CD4-positive, CD25-positive, alpha-beta regulatory T cell (primary cell): ENCODE results near the gene PNRC1. TPM values are rescaled to one million over a fixed set of nuclear protein-coding genes. Genes with fewer than 3 reads are reported as not detected.
A peak's percentile ranks its signal among the peaks of the same experiment; 100 is the strongest.

ENCODE experiments used
- ATAC-seq, 2 donors: fragments of 150-1000 bp; cut with Tn5 transposase; one replicate each; pipeline ENCODE4 v1.10.0; 2021; ENCODE audit warnings: low read depth in 2 of 2, moderate number of reproducible peaks in 2 of 2, moderate library complexity in 1 of 2
- DNase-seq, 3 donors: peaks; one replicate each; pipeline versions ENCODE4 v3.0.0 to v3.0.0-alpha.2; 2012 to 2022; ENCODE audit warnings: mixed read lengths in 1 of 3
- H3K27ac ChIP-seq: one replicate; pipeline ENCODE4 v1.7.0; 2013; ENCODE audit warnings: mild to moderate bottlenecking, low read length; ENCODE audit not compliant: insufficient read depth, poor library complexity, severe bottlenecking
- H3K27me3 ChIP-seq: one replicate; pipeline ENCODE4 v1.7.0; 2013; ENCODE audit warnings: low read length; ENCODE audit not compliant: control insufficient read depth, insufficient read depth
- H3K36me3 ChIP-seq: one replicate; pipeline ENCODE4 v1.7.0; 2013; ENCODE audit warnings: mild to moderate bottlenecking, low read length, moderate library complexity; ENCODE audit not compliant: control insufficient read depth, insufficient read depth
- H3K4me1 ChIP-seq: 2 replicates; pipeline ENCODE4 v1.7.0; 2013; ENCODE audit warnings: mild to moderate bottlenecking, low read length; ENCODE audit not compliant: insufficient read depth, control insufficient read depth, poor library complexity, severe bottlenecking
- H3K4me3 ChIP-seq: one replicate; pipeline ENCODE4 v1.7.0; 2013; ENCODE audit warnings: low read depth, mild to moderate bottlenecking, low read length, moderate library complexity
- H3K9me3 ChIP-seq, 2 experiments: 1 replicate in 1 of 2; 2 replicates in 1 of 2; pipeline ENCODE4 v1.7.0; 2013; ENCODE audit warnings: low read length in 2 of 2, mild to moderate bottlenecking in 1 of 2, moderate library complexity in 1 of 2; ENCODE audit not compliant: control insufficient read depth in 2 of 2
- H3K27ac Mint-ChIP-seq, 3 donors: one replicate each; pipeline ENCODE4 v1.8.0; 2020 to 2022; ENCODE audit warnings: mild to moderate bottlenecking in 3 of 3, mixed read lengths in 3 of 3, moderate library complexity in 2 of 3
- H3K27me3 Mint-ChIP-seq: one replicate; pipeline ENCODE4 v1.8.0; 2022; ENCODE audit warnings: mild to moderate bottlenecking, mixed read lengths
- H3K36me3 Mint-ChIP-seq: one replicate; pipeline ENCODE4 v1.8.0; 2020; ENCODE audit warnings: mixed read lengths
- H3K4me1 Mint-ChIP-seq, 4 donors: one replicate each; pipeline ENCODE4 v1.8.0; 2020 to 2022; ENCODE audit warnings: mixed read lengths in 4 of 4, mild to moderate bottlenecking in 1 of 4
- H3K4me3 Mint-ChIP-seq, 4 donors: one replicate each; pipeline ENCODE4 v1.8.0; 2020 to 2022; ENCODE audit warnings: mild to moderate bottlenecking in 4 of 4, mixed read lengths in 4 of 4, moderate library complexity in 3 of 4
- H3K9me3 Mint-ChIP-seq, 7 donors: one replicate each; pipeline ENCODE4 v1.8.0; 2020 to 2022; ENCODE audit warnings: mixed read lengths in 7 of 7, mild to moderate bottlenecking in 3 of 7, moderate library complexity in 2 of 7
- polyA plus RNA-seq, 4 donors: library from polyadenylated mRNA; unstranded; fragments of 300-500 nt; fragmentation: Illumina TruSeq; gene quantifications; one replicate each; pipeline ENCODE4 v1.2.3, GENCODE V29; 2021
- total RNA-seq: library from RNA; stranded (reverse); gene quantifications from one replicate; pipeline ENCODE4 v1.2.3, GENCODE V29; 2022

The PNRC1 gene
- total and polyA plus RNA-seq, 5 donors from 2014 or later: 357 to 734 (median 483) TPM

DNA sequence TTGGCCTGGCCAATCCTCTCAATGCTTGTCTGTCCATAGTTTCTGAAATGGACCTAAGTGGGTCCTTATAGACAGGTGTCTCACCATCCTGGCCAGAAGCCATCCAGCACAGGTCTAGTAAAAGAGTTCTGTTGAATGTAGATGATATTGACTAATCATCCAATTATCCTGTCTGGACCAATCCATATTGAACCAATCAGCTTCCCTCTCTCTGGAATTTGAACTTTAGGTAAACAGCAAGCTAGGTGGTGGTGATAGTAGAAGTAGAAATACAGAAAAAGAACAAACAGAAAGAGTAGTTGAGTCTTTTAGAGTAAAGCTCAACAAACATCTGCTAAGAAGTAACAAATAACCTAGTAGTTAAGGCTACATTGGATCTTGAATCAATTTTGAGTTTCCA is 9.5 kb upstream of the PNRC1 start:
- DNase-seq: no peak
- H3K9me3 Mint-ChIP-seq: no peaks in the 10 kb centered on the region
- ATAC-seq: no peak
- no peaks in the 10 kb centered on the region for H3K4me1 Mint-ChIP-seq
- no peaks in the 10 kb centered on the region for H3K36me3 Mint-ChIP-seq
- no peaks in the 10 kb centered on the region for H3K9me3 ChIP-seq
- no peaks in the 10 kb centered on the region for H3K4me1 ChIP-seq
- no peak overlapping the region for H3K27ac ChIP-seq
- H3K27ac Mint-ChIP-seq: no peak overlapping the region
- H3K4me3 Mint-ChIP-seq: no peak overlapping the region
- peaks cover 10% of the 10 kb centered on the region for H3K27me3 ChIP-seq
- H3K36me3 ChIP-seq: no peaks in the 10 kb centered on the region
- H3K27me3 Mint-ChIP-seq: peaks cover 38% of the 10 kb centered on the region
- no peak overlapping the region for H3K4me3 ChIP-seq

DNA sequence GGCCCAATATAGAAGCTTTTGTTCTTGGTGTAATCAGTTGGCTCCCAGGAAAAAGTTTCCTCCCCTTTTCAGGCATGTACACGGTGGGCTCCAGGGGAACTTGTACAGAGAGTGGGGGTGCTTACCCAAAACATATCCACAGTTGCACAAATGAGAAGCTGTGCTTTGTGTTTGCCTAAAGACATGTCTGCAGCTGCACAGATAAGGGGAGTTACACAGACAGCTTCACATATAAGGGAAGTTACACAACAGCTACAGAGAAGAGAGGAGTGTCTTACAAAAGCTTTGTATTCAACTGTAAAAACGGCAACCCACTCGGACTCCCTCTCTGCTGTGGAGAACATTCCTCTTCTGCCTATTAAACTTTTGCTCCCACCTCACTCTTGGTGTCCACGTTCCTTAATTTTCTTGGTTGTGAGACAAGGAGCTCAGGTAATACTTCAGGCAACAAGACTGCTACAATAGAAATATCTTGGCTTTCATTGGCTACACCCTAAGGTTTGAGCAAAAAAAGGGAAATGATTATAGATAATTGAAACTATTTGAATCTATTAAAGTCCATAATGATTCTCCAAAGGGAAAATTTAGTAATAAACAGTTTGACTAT is 7.4 kb upstream of the PNRC1 start:
- H3K27ac Mint-ChIP-seq: no peak overlapping the region
- ATAC-seq: no peak

DNA sequence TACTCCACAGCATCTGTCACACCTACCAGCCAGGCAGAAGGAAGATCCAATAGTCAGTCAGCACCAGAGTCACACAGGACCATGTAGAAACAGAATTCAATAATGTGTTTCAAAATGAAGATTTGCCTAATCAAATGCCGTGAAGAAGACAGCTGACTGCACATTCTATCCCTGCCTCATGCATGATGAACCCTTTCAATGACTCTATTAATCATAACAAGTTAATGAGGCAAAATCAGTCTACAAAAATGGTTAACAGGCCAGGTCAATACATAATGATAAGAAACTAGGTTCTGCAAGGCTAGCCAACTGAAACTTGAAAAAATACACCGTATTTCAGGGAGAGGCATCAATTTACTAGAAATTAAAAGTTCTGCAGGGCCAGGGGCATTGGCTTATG is 6.7 kb upstream of the PNRC1 start:
- ATAC-seq (no peak), DNase-seq (no peak)
- Mint-ChIP-seq H3K27me3 (peaks cover 19% of the 10 kb centered on the region), H3K27ac (no peak overlapping the region), H3K36me3 (no peaks in the 10 kb centered on the region), H3K4me3 (no peak overlapping the region), H3K4me1 (peaks cover 0 to 12% (median under 1%) of the 10 kb centered on the region in 4 donors), H3K9me3 (no peaks in the 10 kb centered on the region)
- Histone ChIP-seq H3K27ac (no peak overlapping the region), H3K4me3 (no peak overlapping the region), H3K4me1 (no peaks in the 10 kb centered on the region), H3K27me3 (peaks cover 6% of the 10 kb centered on the region), H3K9me3 (no peaks in the 10 kb centered on the region), H3K36me3 (no peaks in the 10 kb centered on the region)

More for the DNA sequence above, 7.4 kb upstream of the PNRC1 start:
- peaks cover 23% of the 10 kb centered on the region for H3K27me3 Mint-ChIP-seq
- Histone ChIP-seq H3K36me3 (no peaks in the 10 kb centered on the region), H3K27me3 (peaks cover 8% of the 10 kb centered on the region), H3K4me3 (no peak overlapping the region), H3K4me1 (no peaks in the 10 kb centered on the region), H3K27ac (no peak overlapping the region), H3K9me3 (no peaks in the 10 kb centered on the region)
- no peak for DNase-seq
- no peaks in the 10 kb centered on the region for H3K9me3 Mint-ChIP-seq
- H3K36me3 Mint-ChIP-seq: no peaks in the 10 kb centered on the region
- peaks cover 0 to 7% (median under 1%) of the 10 kb centered on the region in 4 donors for H3K4me1 Mint-ChIP-seq
- H3K4me3 Mint-ChIP-seq: no peak overlapping the region

DNA sequence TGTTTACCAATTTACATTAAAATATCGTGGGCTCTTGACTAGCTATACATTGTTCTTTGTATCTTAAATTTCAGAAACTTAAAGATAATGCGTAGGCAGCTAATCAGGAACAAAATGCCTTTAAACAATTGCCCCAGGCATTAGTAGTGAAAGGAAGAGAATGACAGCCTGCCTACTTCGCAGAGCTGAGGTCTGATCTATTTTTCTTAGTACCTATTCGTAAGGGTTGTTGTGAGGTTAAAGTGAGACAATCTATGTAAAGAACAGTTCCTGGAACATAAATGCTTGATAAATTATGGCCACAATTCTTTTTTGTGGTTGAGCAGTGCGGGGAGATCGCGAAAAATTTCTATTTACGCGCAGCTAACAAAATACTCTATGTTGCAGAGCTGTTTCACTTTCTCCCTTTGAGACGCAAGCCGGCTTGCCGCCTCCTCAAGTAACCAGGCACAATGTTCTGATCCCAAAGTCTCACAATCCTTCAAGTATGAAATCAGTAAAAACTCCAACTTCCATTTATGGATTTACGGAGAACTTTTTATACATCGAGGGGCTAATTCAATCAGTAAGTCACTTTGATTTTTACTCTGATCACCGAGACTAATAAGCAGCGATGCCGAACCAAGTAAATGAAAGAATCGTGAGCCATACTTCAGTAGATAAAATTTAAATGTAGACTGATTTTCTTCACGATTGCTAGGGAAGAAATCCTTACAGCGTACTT is 878 bp upstream of the PNRC1 start:
- DNase-seq (peak; percentile 32 to 94 (median 77)), ATAC-seq (peak; percentile 50 to 58)
- Mint-ChIP-seq H3K27me3 (peaks cover 24% of the 10 kb centered on the region), H3K27ac (peak overlapping the region; percentile 95 to 98 (median 98)), H3K36me3 (peaks cover 25% of the 10 kb centered on the region), H3K4me1 (peaks cover 14 to 39% (median 24%) of the 10 kb centered on the region in 4 donors), H3K9me3 (no peaks in the 10 kb centered on the region), H3K4me3 (peak overlapping the region; percentile 93 to 100 (median 97))
- Histone ChIP-seq H3K27ac (peak overlapping the region; percentile 100), H3K9me3 (no peaks in the 10 kb centered on the region), H3K27me3 (no peaks in the 10 kb centered on the region), H3K36me3 (peaks cover 19% of the 10 kb centered on the region), H3K4me1 (peaks cover 25% of the 10 kb centered on the region), H3K4me3 (peak overlapping the region; percentile 99)

DNA sequence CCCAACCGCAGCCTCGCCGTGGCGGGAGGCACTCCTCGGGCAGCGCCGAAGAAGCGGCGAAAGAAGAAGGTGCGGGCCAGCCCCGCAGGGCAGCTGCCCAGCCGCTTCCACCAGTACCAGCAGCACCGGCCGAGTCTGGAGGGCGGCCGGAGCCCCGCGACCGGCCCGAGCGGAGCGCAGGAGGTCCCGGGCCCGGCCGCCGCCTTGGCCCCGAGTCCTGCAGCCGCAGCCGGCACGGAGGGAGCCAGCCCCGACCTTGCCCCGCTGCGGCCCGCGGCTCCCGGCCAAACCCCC is 525 bp downstream of the PNRC1 start:
- H3K9me3 ChIP-seq: no peaks in the 10 kb centered on the region
- ATAC-seq (no peak), DNase-seq (no peak)
- peaks cover 33% of the 10 kb centered on the region for H3K36me3 ChIP-seq
- peaks cover 18% of the 10 kb centered on the region for H3K27me3 Mint-ChIP-seq
- peak overlapping the region; percentile 82 for H3K4me3 ChIP-seq
- H3K27ac ChIP-seq: peak overlapping the region; percentile 100
- H3K4me1 ChIP-seq: peaks cover 29% of the 10 kb centered on the region
- no peaks in the 10 kb centered on the region for H3K27me3 ChIP-seq
- H3K4me1 Mint-ChIP-seq: peaks cover 22 to 49% (median 31%) of the 10 kb centered on the region in 4 donors
- H3K9me3 Mint-ChIP-seq: no peaks in the 10 kb centered on the region
- peaks cover 36% of the 10 kb centered on the region for H3K36me3 Mint-ChIP-seq
- H3K4me3 Mint-ChIP-seq: peak overlapping the region; percentile 93 to 100 (median 97)
- peak overlapping the region; percentile 95 to 98 (median 98) for H3K27ac Mint-ChIP-seq

DNA sequence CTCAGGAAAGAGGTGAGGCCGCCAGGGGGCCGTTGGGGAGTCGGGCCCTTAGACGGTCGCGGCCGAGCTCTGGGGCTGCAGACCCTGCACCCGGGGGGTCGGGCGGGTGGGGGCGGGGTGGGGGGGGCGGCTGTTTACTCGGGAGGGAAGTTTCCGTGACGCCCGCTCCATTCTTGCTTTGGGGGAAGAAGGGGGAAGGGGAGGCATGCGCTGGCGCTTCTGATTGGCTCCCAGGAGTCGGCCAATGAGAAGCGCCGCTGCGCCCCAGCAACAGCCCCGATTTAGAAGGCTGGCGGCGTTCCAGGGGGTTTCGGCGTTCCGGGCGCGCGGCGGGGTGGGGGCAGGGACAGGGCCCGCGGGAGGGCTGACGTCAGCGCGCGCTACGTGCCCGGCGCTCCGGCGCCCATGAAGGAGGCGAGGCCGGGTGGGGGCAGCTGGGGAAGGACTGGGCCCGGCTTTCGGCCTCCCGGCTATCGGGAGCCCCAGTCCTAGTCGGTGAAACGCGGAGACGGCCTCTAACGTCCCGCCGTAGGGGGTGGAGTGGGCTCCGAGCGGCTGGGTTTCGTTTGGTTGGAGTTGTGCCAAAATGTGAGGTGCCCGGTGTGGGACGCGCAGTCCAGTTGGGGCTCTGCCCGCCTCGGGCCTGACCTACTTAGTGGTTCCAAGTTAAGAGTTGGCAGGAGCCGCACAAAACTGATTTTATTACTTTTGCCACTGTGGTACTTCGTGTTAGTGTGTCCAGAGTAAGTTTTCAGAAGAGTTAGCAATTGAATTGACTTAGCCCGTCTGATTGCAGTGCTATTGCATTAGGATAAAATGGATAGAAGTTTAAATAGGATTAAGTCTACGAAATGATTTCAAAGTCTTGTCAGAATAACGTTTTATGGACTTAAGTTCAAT is 1.1 kb downstream of the PNRC1 start:
- Histone ChIP-seq H3K4me1 (peaks cover 29% of the 10 kb centered on the region), H3K27ac (peak overlapping the region; percentile 100), H3K27me3 (no peaks in the 10 kb centered on the region), H3K4me3 (peak overlapping the region; percentile 98), H3K9me3 (no peaks in the 10 kb centered on the region), H3K36me3 (peaks cover 33% of the 10 kb centered on the region)
- Mint-ChIP-seq H3K4me1 (peaks cover 27 to 51% (median 34%) of the 10 kb centered on the region in 4 donors), H3K4me3 (peak overlapping the region; percentile 88 to 96 (median 90)), H3K36me3 (peaks cover 39% of the 10 kb centered on the region), H3K27ac (peak overlapping the region; percentile 93 to 95 (median 94)), H3K9me3 (no peaks in the 10 kb centered on the region), H3K27me3 (peaks cover 18% of the 10 kb centered on the region)
- ATAC-seq: peak; percentile 54
- peak; percentile 97 to 98 (median 97) for DNase-seq

DNA sequence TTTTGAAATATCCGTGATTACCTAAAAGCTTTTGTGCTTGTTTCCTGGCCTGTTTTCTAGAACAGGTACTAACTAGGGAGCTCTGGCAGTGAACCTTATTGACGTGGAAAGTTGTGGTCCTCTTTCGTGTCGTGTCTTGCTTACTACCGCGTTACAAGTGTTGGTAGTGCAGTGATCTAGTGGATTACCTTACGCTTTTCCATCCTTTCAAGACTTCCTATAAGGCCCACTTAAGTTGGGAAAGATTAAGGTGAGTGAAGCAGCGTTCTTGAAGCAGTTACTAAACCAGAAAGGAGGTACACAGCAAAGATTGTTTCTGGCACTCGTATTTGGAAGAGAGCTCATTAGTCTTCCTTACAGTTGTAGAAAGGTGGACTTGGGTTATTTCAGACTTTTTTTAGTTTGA is 1.9 kb downstream of the PNRC1 start:
- no peaks in the 10 kb centered on the region for H3K9me3 Mint-ChIP-seq
- DNase-seq (peak in 2 of 3 donors; percentile 30 to 37), ATAC-seq (no peak)
- Histone ChIP-seq H3K4me3 (peak overlapping the region; percentile 98), H3K36me3 (peaks cover 33% of the 10 kb centered on the region), H3K27ac (peak overlapping the region; percentile 100), H3K4me1 (peaks cover 29% of the 10 kb centered on the region), H3K9me3 (no peaks in the 10 kb centered on the region), H3K27me3 (no peaks in the 10 kb centered on the region)
- H3K4me1 Mint-ChIP-seq: peaks cover 31 to 54% (median 39%) of the 10 kb centered on the region in 4 donors
- H3K4me3 Mint-ChIP-seq: peak overlapping the region; percentile 88 to 96 (median 90)
- peaks cover 18% of the 10 kb centered on the region for H3K27me3 Mint-ChIP-seq
- H3K27ac Mint-ChIP-seq: peak overlapping the region; percentile 93 to 95 (median 94)
- H3K36me3 Mint-ChIP-seq: peaks cover 42% of the 10 kb centered on the region
